Measurements from ENCODE around the gene CDH16. TPM values are rescaled to one million over a fixed set of nuclear protein-coding genes. Genes with fewer than 3 reads are reported as not detected.

The CDH16 gene
- total RNA-seq, 1 donor from 2014 or later, result not detected

DNA sequence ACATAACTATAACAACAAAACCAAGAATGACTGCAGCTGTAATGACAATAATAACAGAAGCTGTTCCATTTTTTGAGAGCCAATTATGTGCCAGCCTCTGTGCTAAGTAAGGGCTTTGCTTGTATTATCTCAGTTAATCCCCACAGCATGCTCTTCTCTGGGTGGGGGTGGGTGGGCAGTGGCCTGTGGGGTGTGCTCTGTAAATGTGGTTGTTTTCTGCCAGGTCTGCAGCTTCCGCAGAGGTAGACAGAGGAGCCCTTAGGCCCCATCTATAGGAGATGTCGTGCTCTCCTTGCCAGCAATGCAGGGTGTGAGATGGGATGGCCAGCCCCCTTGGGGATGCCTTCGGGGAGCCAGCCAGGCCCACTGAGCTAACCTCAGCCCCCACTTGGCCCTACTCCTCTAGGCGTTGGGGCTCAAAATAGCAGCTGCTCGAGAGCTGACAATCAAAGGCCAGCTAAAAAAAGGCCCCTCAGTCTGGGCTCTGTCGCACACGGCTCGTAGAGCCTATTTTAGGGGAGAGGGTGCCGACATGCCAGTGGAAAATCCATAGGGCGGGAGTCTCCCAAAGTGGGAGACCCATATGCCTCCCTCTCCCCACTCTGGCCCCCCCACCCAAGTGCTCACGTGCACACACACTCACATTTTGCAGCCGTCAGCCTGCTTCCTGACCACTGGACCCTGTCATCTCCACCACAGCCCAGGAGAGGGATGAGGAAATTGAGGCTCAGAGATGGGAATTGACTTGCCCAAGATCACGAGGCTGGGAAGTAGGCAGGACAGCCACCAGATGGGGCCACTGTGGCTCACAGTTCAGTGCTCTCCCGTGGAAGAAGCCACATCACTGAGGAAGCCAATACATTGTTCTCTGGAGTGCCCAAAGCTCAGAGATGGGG, 15.8 kb downstream of the CDH16 start:
- intact Hi-C loops (cut with micrococcal nuclease), result no loop called here

DNA sequence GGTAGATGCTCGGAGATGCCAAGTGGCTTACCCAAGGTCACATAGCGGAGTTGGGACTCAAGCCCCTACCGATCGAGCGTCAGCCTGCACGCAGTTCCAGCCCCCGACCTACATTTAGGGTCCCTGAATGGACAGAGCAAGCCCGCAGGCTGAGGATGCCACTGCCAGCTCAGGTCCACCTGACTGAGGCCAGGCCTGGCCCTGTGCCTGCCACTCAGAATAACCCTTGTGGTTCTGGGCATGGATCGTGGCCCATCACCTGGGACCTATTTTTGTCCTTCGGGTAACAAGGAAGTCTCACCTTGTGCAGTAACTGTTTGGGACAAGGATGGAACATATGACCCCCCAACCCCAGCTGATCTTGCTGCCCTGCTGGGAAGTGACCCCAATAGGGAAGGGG, 17.1 kb downstream of the CDH16 start:
- H3K36me3 ChIP-seq, result no peaks in the 10 kb centered on the region
- TF ChIP-seq, protein P1, sequence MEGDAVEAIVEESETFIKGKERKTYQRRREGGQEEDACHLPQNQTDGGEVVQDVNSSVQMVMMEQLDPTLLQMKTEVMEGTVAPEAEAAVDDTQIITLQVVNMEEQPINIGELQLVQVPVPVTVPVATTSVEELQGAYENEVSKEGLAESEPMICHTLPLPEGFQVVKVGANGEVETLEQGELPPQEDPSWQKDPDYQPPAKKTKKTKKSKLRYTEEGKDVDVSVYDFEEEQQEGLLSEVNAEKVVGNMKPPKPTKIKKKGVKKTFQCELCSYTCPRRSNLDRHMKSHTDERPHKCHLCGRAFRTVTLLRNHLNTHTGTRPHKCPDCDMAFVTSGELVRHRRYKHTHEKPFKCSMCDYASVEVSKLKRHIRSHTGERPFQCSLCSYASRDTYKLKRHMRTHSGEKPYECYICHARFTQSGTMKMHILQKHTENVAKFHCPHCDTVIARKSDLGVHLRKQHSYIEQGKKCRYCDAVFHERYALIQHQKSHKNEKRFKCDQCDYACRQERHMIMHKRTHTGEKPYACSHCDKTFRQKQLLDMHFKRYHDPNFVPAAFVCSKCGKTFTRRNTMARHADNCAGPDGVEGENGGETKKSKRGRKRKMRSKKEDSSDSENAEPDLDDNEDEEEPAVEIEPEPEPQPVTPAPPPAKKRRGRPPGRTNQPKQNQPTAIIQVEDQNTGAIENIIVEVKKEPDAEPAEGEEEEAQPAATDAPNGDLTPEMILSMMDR (IDR thresholded peaks at IDR 0.05; ENCODE audit: borderline replicate concordance), result no peak
- no peaks in the 10 kb centered on the region for H3K27me3 ChIP-seq (ENCODE audit: low read depth)
- H3K27ac ChIP-seq (replicated peaks), result peak overlapping the region; percentile 96
- intact Hi-C loops (cut with micrococcal nuclease), result no loop called here
- H3K4me1 ChIP-seq, result peaks cover 64% of the 10 kb centered on the region
- DNase-seq, result peak; percentile 64
- no peak overlapping the region for H3K4me3 ChIP-seq
- H3K9me3 ChIP-seq (replicated peaks), result no peaks in the 10 kb centered on the region

More for the DNA sequence above, 15.8 kb downstream of the CDH16 start:
- H3K27me3 ChIP-seq (ENCODE audit: low read depth), result no peaks in the 10 kb centered on the region
- TF ChIP-seq, protein P1 (IDR thresholded peaks at IDR 0.05; ENCODE audit: borderline replicate concordance), result peak; percentile 12
- peak overlapping the region; percentile 96 for H3K27ac ChIP-seq (replicated peaks)
- H3K9me3 ChIP-seq (replicated peaks), result no peaks in the 10 kb centered on the region
- peak overlapping the region; percentile 66 for H3K4me3 ChIP-seq
- peaks cover 75% of the 10 kb centered on the region for H3K4me1 ChIP-seq
- DNase-seq, result peak; percentile 70
- no peaks in the 10 kb centered on the region for H3K36me3 ChIP-seq

DNA sequence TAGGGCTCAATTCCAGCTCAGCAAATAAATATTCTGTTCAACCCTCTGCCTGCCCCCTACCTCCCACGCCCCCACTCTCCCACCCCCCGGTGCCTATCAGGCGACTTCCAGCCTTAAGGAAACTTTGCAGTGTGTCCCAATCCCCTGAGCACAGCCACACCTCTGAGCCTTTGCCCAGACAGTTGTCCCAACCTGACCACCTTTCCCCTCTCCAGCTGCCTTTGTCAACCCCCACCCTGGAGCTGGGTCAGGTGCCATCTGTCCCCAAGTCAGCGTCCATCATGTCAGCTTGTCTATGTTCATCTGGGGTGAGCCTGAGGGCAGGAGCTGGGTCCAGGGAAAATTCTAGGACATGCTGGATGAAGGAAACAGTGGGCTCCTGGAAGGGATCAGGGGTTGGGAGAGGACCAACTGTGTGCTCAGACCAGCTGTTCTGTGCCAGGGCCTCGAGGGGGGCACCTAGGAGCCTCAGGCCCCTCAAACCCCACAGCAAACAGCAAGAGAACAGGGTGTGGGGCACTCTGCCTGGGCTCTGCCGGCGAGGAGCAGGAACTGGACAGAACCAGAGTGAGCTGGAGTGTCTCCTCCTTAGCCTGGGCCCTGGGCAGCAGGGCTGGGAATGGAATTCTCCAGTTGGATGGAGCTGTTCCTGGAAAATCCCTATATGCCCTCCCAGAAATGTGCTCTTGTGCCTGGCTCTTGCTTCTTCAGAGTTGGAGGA, 17.8 kb downstream of the CDH16 start:
- peaks cover 57% of the 10 kb centered on the region for H3K4me1 ChIP-seq
- intact Hi-C loops (cut with micrococcal nuclease), result no loop called here
- DNase-seq, result no peak
- TF ChIP-seq, protein P1 (IDR thresholded peaks at IDR 0.05; ENCODE audit: borderline replicate concordance), result no peak
- no peaks in the 10 kb centered on the region for H3K36me3 ChIP-seq
- H3K27ac ChIP-seq (replicated peaks), result peak overlapping the region; percentile 96
- H3K9me3 ChIP-seq (replicated peaks), result no peaks in the 10 kb centered on the region
- no peaks in the 10 kb centered on the region for H3K27me3 ChIP-seq (ENCODE audit: low read depth)
- H3K4me3 ChIP-seq, result no peak overlapping the region

DNA sequence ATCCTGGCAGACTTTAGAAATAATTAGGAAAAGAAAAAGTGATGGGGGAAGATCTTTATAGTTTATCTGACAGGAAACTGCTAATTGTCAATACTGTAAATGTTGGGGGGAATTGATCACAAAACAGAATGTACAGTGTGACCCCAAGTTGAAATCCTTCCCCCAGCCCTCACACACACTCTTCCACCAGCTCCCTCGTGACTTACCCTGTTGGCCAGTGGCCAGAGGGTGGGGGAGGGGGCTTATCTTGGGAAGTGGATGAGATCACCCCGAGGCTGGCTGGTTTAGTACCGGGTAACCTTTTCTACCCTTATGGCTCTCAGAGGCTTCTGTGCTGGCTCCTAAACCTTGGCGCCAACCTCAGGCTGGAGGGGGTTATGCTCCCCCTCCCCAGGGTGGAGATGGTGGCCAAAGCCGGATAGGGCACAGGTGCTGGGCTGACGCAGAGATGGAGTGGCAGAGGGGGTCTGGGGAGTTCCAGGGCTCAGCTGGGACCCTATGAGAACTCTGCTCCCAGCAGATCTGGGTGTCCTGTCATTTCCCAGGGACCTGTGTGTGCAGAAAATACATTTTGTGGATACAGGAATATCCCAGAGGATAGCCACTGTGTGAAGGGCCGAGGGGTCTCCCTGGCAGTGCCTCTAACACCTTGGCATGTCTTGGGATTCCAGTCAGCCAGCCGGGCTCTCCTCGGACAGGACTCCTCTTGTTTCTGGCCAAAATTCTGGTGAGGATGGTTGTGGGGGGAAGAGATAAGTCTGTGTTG, 18.6 kb downstream of the CDH16 start:
- intact Hi-C loops (cut with micrococcal nuclease), result no loop called here
- peak; percentile 79 for DNase-seq
- H3K4me1 ChIP-seq, result peaks cover 49% of the 10 kb centered on the region
- H3K27ac ChIP-seq (replicated peaks), result peak overlapping the region; percentile 96
- no peaks in the 10 kb centered on the region for H3K27me3 ChIP-seq (ENCODE audit: low read depth)
- no peaks in the 10 kb centered on the region for H3K36me3 ChIP-seq
- no peak overlapping the region for H3K4me3 ChIP-seq
- no peaks in the 10 kb centered on the region for H3K9me3 ChIP-seq (replicated peaks)
- TF ChIP-seq, protein P1 (IDR thresholded peaks at IDR 0.05; ENCODE audit: borderline replicate concordance), result no peak

DNA sequence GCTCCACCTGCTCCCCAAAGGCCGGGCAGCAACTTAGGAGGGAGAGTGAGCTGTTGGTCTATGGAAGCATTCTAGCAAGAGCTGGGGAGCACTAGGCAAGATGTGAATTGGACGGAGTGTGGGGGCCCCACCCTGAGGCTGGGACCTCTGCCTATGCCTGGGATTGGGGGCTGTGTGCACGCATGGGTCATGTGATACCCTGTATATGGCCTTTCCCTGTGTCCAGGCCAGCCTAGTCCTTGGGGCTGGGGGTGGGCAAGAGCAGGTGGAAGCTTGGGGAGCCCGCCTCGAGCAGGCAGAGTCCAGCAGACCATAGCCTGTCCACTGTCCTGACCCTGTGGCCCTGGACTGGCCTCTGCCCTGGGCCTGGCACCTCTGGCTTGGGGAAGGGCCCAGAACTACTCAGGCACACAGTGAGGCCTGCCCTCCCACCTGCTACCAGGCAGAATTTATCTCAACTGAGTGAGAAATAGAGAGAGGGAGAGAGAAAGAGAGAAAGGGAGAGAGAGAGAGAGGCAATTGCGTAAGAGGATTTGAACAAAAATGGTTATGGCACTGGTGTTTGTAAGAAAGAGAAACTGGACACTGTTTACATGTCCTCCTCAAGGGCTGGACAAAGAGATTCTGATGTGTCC, 19.3 kb downstream of the CDH16 start:
- Histone ChIP-seq H3K9me3 (replicated peaks) (no peaks in the 10 kb centered on the region), H3K27ac (replicated peaks) (peak overlapping the region; percentile 96), H3K36me3 (no peaks in the 10 kb centered on the region), H3K4me3 (no peak overlapping the region), H3K27me3 (ENCODE audit: low read depth) (no peaks in the 10 kb centered on the region), H3K4me1 (peaks cover 49% of the 10 kb centered on the region)
- DNase-seq, result no peak
- TF ChIP-seq, protein P1 (IDR thresholded peaks at IDR 0.05; ENCODE audit: borderline replicate concordance), result no peak
- intact Hi-C loops (cut with micrococcal nuclease), result no loop called here
